CD4-positive, alpha-beta T cell treated with Interleukin-6 at 100 ng/mL for 8 hours (primary cell): ENCODE measurements around the gene BRMS1.
"Not testable (repeated sequence)": the region's sequence is repeated elsewhere in the genome, so short reads cannot be mapped to it uniquely, and the experiment has no call there.

Source experiments
- DNase-seq: peaks from one replicate; pipeline ENCODE4 v3.0.0-alpha.2; 2020; ENCODE audit warnings: mixed read lengths, low spot score

Gene BRMS1

DNA sequence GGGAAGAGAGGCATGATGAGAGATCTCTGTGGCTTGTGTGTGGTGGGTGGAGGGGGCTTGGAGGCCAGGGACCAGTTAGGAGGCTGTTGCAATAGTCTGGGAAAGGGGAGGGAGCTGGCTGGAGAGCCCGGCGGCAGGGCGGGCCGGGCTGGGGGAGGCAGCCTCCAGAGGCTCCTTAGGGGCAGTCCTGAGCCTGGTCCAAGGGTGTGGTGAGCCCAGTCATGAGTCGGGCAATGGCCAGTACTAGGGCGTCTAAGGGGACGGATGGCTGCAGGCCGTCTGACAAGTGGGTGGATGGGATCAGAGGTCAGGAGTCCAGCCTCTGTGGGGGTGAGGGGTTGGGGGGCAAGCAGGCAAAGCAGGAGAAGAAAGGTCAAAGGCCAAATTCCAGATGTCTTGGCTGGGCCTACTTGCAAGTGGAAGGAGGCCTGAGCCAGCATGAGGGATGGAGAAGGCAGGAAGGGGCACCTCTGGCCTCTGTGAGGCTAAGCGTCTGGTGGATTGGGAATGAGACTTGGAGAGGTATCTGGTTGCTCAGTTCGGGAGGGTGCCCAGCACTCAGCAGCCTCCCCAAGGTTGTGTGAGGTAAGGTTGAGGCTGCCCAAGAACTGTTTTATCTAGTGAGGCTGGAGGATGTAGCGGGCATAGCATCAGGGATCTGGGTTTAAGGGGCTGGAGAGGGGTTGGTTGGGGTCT is 22.0 kb downstream of the BRMS1 start:
- no peak for DNase-seq

DNA sequence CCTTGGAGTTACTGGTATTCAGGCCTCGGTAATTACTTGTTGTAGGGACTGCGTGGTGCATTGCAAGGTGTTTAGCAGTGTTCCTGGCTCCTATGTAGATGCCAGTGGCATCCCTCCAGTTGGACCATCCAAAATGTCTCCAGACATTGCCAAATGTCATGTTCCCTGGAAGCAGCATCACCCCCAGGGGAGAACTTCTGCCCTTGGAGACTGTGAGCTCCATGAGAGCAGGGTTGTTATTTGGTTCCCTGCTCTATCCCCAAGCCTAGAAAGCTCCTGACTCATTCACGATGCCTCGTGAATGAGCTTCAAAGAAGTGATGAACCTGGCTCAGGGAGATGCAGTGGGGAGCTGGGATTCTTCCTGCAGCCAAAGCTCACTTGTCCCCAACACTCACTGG is 23.3 kb downstream of the BRMS1 start:
- DNase-seq, result no peak

DNA sequence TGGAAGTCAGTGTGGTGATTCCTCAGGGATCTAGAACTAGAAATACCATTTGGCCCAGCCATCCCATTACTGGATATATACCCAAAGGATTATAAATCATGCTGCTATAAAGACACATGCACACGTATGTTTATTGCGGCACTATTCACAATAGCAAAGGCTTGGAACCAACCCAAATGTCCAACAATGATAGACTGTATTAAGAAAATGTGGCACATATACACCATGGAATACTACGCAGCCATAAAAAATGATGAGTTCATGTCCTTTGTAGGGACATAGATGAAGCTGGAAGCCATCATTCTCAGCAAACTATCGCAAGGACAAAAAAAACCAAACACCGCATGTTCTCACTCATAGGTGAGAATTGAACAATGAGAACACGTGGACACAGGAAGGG is 24.2 kb downstream of the BRMS1 start:
- DNase-seq, result not testable (repeated sequence)

DNA sequence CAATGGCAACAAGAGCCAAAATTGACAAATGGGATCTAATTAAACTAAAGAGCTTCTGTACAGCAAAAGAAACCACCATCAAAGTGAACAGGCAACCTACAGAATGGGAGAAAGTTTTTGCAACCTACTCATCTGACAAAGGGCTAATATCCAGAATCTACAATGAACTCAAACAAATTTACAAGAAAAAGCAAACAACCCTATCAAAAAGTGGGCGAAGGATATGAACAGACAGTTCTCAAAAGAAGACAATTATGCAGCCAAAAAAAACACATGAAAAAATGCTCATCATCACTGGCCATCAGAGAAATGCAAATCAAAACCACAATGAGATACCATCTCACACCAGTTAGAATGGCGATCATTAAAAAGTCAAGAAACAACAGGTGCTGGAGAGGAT is 24.6 kb downstream of the BRMS1 start:
- not testable (repeated sequence) for DNase-seq

DNA sequence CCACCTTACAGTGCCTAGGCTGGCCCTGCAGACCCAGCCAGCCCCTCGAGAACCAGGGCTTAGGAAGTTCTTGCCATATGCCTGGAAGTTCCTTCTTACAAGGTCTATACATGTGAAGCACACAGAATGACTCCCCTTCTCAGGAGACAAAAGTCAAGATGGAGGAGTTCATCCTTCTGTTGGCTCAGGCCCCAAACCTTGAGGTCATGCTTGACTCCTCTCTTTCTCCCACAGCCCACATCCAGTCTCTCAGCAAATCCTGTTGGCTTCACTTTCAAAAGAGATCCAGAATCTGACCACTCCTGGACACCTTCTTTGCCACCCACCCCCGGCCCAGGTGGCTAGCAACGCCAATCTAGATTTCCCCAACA is 26.3 kb downstream of the BRMS1 start:
- DNase-seq, result no peak

DNA sequence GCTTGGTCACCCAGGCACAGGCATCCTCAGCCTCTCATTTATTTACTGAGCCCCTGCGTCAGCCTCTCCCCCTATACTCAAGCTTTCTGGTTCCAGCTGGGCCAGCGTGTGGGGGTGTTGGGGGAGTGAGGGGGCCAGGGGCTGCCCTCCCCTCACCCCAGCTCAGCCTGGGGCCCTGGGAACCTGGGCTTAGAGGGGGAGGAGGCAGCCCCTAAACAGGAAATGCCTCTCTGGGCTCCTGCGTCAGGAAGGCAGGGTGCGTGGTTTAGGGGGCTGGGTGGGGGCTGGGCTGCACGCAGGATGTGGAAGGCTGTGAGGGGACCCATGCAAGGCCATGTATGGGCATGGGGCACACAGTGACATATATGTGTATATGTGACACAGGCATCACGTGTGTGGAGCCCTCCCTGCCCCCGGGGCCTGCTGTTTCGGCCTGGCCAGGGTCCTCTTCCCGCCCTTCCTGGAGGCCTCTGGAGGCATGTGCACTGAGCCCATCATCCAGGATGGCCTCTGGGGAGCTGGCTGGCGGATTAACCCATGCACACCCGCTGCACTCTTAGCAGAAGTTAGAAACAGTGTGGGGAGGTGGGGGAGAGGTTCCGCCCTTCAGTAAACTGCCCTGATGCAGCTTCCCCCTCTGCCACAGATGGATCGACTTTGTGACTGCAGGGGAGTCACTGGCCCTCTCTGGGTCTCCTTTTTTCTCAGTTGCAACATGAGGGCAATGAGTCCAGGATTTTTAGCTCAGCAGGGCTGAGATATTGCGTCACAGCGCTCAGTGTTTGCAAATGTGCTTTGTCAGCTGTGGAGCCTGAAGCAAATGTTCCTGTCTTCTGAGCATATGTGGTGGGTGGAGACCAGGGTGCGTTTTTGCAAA is 26.9 kb downstream of the BRMS1 start:
- peak; percentile 68 for DNase-seq

DNA sequence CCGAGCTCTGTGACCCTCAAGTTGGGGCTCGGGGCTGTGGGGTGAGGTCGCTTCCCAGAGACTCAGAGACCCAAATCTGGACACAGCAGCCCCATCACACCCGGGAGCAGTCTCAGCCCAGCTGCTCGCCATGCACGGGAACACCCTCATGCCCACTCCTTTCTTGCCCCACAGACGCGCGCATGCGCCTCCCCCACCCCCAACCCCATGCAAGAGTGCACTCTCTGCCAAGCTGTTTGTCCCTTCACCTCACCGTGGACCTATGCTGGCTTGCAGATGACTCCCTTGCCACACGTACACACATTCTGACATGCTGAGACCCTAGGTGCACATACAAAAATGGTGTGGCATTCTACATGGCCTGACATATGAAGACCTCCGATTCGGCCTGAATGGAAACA is 27.6 kb downstream of the BRMS1 start:
- peak; percentile 33 for DNase-seq

DNA sequence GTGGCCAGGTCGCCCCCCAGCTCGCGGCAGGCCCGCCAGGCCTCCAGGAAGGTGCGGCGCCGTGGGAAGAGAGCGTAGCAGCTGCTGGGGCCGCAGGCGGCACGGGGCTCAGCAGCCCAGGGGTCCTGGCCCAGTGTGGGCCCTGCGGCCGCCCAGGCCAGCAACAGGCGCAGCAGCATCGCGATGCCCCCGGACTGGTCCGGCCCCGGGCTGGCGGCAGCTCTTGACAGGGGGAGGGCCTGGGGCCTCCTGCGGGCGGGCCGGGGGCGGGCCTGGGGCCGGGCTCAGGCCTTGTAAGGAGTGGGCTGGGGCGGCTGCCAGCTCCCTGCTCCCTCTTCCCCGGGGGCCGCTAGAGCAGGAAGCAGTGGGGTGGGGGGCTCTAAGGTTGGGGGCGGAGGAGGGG is 28.1 kb downstream of the BRMS1 start, which contains the start of gene CD248:
TSS of gene CD248 (minus strand) at position 196 of the 403 bp plus-strand sequence. CDS start at position 179, 17 bp downstream.
- DNase-seq, result no peak

DNA sequence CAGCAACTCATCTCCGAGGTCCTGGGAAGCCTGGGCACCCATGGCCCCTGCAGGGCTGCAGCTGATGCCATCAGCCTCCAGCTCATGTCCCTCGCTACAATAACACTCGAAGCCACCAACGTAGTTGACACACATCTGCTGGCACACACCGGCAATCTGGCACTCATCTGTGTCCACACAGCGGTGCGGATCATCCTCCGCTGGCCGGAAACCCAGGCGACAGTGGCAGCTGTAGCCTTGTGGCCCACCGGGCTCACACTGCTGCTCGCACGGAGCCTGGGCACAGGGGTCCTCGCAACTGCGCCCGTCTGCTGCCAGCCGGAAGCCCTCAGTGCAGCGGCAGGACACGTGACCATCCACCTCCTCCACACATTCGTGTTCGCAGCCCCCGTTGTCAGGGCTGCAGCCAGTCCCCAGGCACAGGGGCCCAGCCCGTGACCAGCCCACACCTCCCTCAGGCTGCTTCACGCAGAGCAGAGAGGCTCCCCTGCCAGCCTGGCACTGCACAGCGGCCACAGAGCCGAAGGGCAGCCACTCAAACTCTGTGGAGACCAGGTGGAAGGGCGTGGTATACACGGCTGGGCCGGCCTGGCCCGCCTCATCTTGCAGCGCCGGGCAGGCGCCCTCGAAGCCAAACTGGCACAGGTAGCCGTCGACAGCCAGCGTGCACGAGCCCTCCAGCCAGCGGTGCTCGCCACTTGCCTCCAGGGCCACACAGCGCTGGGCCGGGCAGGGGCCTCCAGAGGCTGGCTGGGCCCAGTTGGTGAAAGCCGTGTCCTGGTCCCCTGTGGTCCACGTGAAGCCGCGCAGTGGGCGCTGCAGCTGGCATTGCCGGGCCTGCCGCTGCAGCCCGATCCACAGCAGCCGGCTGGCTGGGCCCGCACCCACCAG is 28.7 kb downstream of the BRMS1 start:
- no peak for DNase-seq

DNA sequence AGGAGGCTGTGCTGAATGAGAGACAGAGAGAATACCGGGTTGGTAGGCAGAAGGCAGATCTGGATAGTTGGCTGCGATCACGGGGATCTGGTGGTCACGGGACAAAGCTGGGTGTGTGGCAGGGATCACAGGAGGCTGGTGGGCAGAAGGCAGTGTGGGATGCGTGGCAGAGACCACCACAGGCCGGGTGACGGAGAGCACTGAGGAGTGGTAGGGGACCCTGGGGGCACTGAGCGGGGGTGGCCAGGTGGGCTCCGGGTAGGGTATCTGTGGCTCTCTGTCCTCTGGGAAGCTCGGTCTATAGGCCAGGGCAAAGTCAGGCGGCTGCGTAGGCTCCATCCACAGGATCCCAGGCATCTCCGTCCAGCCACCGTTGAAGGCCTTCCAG is 29.4 kb downstream of the BRMS1 start:
- no peak for DNase-seq

DNA sequence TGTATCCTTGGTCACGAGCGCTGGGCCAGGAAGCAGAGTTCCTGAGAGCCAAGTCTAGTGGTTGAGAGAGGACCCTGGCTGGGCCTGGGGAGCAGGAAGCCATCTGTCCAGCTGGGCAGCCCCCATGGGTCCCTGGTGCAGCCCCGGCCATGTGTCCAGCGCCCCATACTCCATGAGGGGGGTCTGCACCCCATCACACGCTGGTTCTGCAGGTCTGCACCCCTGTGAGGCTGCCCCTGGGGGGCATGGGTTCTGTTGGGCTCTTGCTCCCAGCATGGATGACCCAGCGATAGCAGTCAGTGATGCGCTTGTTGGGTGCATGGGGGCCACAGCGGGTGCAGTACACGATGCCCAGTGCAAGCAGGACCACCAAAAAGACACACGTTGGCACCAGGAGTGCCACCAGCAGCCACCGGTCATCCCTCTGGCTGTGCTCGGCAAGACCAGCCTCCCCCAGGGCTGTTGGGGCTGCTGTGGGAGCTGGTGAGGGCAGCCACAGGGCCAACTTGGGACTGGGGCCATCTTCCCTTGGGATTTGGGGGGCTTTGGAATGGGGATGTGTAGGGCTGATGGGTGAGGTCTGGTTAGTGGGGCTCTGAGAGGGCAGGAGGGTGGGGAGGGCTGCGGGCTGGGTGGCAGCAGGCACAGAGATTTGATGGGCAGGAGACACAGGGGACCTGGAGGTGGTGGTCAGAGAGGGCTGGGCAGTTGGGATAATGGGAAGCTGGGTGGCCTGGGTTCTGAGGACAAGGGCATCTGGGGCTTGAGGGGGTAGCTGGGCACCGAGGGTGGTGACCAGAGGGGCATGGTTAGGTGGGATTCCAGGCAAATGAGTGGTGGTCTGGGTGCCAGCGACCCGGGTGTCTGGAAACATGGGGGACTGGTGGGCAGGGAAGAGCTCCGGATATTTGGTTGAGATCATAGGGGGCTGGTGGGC is 30.1 kb downstream of the BRMS1 start:
- DNase-seq, result no peak

DNA sequence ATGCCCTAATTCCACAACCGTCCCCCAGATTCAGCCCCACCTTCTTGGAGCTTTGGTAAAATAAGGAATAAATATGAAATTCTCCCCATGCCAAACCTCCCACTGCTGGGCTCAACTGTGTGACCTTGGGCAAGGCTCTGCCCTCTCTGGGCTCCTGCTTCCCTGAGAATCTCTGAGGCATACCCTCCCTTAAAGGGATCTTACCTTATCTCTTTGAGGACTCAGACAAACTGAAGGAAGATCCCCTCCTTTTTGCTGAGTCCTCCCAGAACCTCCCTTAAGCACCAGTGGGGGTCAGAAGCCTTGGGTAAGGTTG is 30.8 kb downstream of the BRMS1 start:
- DNase-seq, result no peak

DNA sequence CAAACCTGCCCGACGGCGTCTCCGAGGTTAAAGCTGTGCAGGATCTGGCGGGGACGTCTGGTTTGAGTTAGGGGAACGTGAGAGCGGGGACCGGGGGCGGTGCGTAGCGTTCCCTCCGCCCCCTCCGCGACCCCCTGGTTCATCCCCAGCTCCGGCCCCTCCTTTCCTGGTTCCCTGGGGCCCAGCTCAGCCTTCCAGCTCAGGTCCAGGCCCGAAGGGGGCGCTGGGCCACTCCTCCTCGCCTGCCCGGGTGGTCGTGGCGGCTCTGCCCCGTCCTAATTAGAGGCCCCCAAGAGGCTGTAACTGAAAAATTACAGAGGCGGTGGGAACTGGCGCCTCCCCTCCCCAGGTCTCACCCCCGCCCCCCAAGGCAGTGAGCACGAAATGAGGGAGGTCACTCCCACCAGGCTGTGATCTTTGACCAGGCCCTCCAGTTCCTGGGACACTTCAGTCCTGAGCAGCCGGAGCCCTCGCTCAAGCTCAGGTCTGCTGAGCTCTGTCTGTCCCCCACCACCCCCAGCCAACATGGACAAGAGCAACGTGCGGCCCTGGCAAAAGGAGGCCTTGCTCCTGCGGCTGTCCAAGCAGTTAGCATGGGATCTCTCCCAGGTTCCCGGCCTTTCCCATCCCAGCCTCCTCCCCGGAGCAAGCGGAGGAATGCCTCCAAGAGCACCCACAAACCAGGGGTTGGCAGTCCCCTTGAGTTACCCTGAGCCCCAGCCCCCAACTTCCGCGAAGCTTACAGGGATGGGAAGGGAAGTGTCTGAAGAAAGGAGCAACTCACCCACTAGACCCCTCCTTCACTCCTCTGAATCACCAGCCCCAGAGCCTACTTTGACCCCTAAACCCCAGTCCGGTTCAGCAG is 31.4 kb downstream of the BRMS1 start:
- no peak for DNase-seq

DNA sequence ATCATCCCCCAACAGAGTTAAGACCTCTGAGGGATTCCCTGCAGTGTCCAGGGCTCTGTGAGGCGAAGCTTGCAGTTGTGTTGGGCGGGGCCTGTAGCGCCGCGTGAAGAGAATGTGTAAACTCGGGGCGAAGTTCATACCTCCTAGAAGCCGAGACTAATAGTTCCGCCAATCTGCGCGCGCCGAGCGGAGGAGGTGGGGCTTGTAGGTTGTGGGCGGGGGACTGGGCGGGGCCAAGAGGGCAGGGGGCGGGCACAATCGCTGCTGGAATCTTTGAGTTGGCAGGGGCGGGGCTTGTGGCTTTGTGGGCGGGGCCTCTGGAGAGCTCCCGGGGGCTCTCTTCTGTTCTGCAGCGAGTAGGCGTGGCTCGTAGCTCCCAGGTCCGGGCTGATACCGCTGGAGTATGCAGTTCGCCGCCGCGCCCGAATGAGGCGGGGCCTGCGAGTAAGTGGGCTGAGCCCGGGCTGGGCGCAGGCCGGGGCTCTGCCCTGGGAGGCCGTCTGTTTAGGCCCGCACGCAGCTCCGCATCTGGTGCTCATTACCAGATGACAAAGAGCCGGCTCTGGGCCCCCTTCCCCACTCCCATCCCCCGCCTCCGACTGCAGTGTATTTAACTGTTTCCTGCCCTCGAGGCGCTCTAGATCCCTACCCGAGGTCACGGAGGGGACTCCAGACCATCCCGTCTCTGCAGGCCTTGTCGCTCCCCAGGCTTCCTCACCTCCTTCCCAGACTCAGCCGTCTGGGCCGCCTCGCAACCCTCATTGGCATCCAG is 32.2 kb downstream of the BRMS1 start:
- DNase-seq, result peak; percentile 98

DNA sequence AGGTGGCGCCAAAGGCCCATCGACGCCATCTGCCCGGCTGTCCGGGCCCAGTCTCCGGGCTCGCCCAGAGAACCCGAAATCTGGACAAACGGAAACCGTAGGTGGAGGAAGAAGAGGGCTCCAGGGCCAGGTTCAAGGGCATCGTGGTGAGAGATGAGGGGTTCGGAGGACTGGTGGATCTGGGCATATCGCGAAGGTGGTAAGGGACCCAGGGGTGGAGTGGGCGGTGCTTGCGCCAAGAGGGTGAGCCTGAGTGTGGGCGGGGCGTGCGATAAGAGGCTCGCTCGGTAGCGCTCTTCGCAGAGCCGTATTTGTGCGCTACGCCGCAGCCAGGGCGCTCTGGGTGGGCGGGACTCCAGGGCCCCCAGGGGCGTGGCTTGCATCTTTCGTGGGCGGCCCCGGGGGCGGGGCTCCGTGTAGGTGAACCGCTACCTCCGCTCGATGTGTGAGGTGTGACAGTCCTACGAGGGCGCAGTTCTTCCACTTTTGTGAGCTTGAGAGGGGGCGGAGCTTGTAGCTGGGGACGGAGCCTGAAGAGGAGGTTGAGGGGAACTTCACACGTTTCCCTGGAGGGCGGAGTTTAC is 32.8 kb downstream of the BRMS1 start:
- DNase-seq, result peak; percentile 99

DNA sequence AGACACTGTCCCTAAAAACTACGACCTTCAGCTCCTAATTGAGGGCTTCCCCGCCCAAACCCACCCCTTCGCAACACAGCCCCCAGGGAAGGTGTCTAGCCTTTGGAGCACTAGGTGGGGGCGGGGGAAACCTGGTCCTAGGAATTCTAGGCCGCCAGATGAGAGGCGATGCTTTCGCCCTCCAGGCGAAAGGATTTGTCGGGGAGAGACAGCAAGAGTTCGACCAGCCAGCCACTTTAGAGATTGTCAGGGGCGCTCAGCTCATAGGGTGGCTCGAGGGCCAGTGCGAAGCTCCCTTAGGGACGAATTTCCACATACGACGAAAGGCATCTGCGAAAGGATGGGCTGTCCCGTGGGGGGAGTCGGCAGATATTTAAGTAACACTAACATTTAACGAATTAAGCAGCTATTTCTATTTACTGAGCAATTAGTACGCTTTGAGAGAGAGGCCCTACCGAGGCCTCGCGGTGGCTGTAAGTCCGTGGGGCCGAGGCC is 33.4 kb downstream of the BRMS1 start:
- DNase-seq, result no peak

DNA sequence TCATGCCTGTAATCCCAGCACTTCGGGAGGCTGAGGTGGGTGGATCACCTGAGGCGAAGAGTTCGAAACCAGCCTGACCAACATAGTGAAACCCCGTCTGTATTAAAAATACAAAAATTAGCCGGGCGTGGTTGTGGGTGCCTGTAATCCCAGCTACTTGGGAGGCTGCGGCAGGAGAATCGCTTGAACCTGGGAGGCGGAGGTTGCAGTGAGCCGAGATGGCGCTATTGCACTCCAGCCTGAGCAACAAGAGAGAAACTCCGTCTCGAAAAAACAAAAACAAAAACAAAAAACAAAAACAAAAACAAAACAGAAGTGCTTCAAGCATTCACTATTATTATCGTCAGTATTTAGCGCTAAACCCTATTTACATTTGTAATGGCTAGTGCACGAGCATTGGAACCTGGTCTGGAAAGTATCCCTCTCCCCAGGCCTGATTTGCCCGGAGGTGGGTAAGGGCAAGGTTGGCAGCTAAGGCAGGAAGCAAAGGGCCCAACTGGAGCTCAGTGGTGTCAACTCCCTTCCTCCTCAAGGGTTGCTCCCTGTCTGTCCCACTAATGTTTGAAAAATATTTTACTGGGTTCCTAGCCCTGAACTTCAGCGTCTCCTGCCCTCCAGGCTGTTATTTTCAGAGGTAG is 34.0 kb downstream of the BRMS1 start:
- DNase-seq, result not testable (repeated sequence)

DNA sequence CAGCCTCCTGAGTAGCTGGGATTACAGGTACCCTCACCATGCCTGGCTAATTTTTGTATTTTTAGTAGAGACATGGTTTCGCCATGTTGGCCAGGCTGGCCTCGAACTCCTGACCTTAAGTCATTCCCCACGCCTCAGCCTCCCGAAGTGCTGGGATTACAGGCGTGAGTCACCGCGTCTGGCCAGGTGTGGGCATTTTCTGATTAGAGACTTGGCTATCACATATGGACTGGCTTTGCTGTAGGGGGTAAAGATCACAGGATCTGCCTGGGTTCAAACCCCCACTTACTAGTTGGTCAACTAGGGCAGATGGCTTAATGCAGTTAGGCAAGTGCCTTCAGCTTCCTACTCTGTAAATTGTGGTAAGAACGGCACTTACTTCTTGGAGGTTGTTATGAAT is 34.6 kb downstream of the BRMS1 start:
- no peak for DNase-seq

DNA sequence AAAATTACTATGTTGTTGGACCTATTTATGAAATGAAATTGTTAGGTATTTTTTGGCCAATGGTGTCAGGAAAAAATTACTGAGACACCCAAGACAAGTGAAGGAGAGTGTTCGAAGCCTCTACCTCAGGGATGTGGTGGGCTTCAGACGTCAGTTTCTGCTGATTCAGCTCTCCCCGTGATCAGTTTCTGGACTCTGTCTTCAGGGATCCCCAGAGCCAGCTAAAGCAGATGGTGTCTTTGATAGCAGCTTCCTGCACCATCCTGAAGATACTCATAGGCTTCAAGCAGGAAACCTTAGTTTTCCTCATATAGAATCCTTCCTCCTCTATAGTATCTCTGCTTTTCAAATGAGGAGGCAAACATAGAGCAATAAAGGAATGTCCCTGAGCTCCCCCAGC is 35.4 kb downstream of the BRMS1 start:
- no peak for DNase-seq
